Liver (tissue), 9 donors: ENCODE data around the gene GPATCH8. TPM values are rescaled to one million over a fixed set of nuclear protein-coding genes. Genes with fewer than 3 reads are reported as not detected.

Experiments
- DNase-seq: peaks from one replicate; pipeline ENCODE4 v3.0.0-alpha.2; 2017; ENCODE audit warnings: low spot score
- H3K27ac ChIP-seq, 2 donors: one replicate each; pipeline ENCODE4 v1.7.0; 2013; ENCODE audit warnings: inconsistent platforms in 2 of 2, low read length in 2 of 2, control low read depth in 1 of 2, low read depth in 1 of 2, mild to moderate bottlenecking in 1 of 2
- H3K27me3 ChIP-seq, 4 donors: one replicate each; pipeline versions ENCODE4 v1.6.1 to v1.7.0; 2013; ENCODE audit warnings: low read length in 3 of 4, inconsistent platforms in 1 of 4, mild to moderate bottlenecking in 1 of 4, moderate library complexity in 1 of 4; ENCODE audit not compliant: control insufficient read depth in 4 of 4, insufficient read depth in 4 of 4
- H3K36me3 ChIP-seq, 4 donors: one replicate each; pipeline versions ENCODE4 v1.6.1 to v1.7.0; 2013; ENCODE audit warnings: low read length in 3 of 4, mild to moderate bottlenecking in 3 of 4, low read depth in 1 of 4, moderate library complexity in 1 of 4; ENCODE audit not compliant: control insufficient read depth in 4 of 4, insufficient read depth in 3 of 4
- H3K4me1 ChIP-seq, 4 donors: one replicate each; pipeline versions ENCODE4 v1.6.1 to v1.7.0; 2013; ENCODE audit warnings: low read length in 3 of 4, mild to moderate bottlenecking in 3 of 4, moderate library complexity in 1 of 4; ENCODE audit not compliant: control insufficient read depth in 4 of 4, insufficient read depth in 4 of 4
- H3K4me3 ChIP-seq, 3 donors: one replicate each; pipeline versions ENCODE4 v1.6.1 to v1.7.0; 2013; ENCODE audit warnings: low read length in 3 of 3, control low read depth in 1 of 3, low read depth in 1 of 3, mild to moderate bottlenecking in 1 of 3
- H3K9ac ChIP-seq, 2 donors: one replicate each; pipeline ENCODE4 v1.7.0; 2013; ENCODE audit warnings: low read length in 2 of 2, mild to moderate bottlenecking in 2 of 2, moderate library complexity in 2 of 2, control low read depth in 1 of 2, low read depth in 1 of 2
- H3K9me3 ChIP-seq, 4 donors: one replicate each; pipeline versions ENCODE4 v1.6.1 to v1.7.0; 2013; ENCODE audit warnings: low read length in 3 of 4; ENCODE audit not compliant: control insufficient read depth in 4 of 4
- ATF3 ChIP-seq: IDR thresholded peaks from 2 replicates; pipeline ENCODE4 v1.6.1; 2016; ENCODE audit warnings: antibody characterized with exemption
- CTCF ChIP-seq: fragments of 150-350 bp; IDR thresholded peaks from 2 replicates; pipeline ENCODE4 v1.5.1; 2017; ENCODE audit warnings: improper control_type of control experiment, low read depth, low read length; ENCODE audit not compliant: missing input control
- FOXA1 ChIP-seq: IDR thresholded peaks from 2 replicates; pipeline ENCODE4 v1.6.1; 2016; ENCODE audit warnings: antibody characterized with exemption
- GABPA ChIP-seq, 2 donors: IDR thresholded peaks in 1 of 2; conservative IDR thresholded peaks in 1 of 2; 2 replicates each; pipeline ENCODE4 v1.6.1; 2016; ENCODE audit warnings: antibody characterized with exemption in 2 of 2, mild to moderate bottlenecking in 1 of 2, moderate library complexity in 1 of 2
- HNF4A ChIP-seq, 2 donors: conservative IDR thresholded peaks; 2 replicates each; pipeline ENCODE4 v1.6.1; 2016; ENCODE audit warnings: antibody characterized with exemption in 2 of 2, mild to moderate bottlenecking in 2 of 2
- HNF4G ChIP-seq: IDR thresholded peaks from 2 replicates; pipeline ENCODE4 v1.6.1; 2016; ENCODE audit warnings: antibody characterized with exemption
- JUND ChIP-seq, 2 donors: IDR thresholded peaks; 2 replicates each; pipeline ENCODE4 v1.6.1; 2016; ENCODE audit warnings: antibody characterized with exemption in 2 of 2
- NR2F2 ChIP-seq: IDR thresholded peaks from 2 replicates; pipeline ENCODE4 v1.6.1; 2016; ENCODE audit warnings: antibody characterized with exemption
- RAD21 ChIP-seq, 2 donors: IDR thresholded peaks; 2 replicates each; pipeline ENCODE4 v1.6.1; 2016; ENCODE audit warnings: antibody characterized with exemption in 2 of 2, mild to moderate bottlenecking in 2 of 2
- REST ChIP-seq: IDR thresholded peaks from 2 replicates; pipeline ENCODE4 v1.6.1; 2016; ENCODE audit warnings: antibody characterized with exemption, mild to moderate bottlenecking
- RXRA ChIP-seq, 2 donors: IDR thresholded peaks; 2 replicates each; pipeline ENCODE4 v1.6.1; 2017 to 2018; ENCODE audit warnings: antibody characterized with exemption in 2 of 2, mild to moderate bottlenecking in 1 of 2
- SP1 ChIP-seq: IDR thresholded peaks from 2 replicates; pipeline ENCODE4 v1.6.1; 2018; ENCODE audit warnings: antibody characterized with exemption, mild to moderate bottlenecking
- TAF1 ChIP-seq: conservative IDR thresholded peaks from 2 replicates; pipeline ENCODE4 v1.6.1; 2016; ENCODE audit warnings: antibody characterized with exemption, mild to moderate bottlenecking
- YY1 ChIP-seq: IDR thresholded peaks from 2 replicates; pipeline ENCODE4 v1.6.1; 2016; ENCODE audit warnings: antibody characterized with exemption, mild to moderate bottlenecking
- WGBS: extraction: QIAGEN DNeasy Blood & Tissue Kit; methylation state at CpG from one replicate; pipeline ENCODE4 v1.1.7; 2013; 5-methylcytosine and 5-hydroxymethylcytosine counted together
- polyA plus RNA-seq, 2 donors: library from polyadenylated mRNA; stranded (reverse) in 1 of 2; unstranded in 1 of 2; fragments of 200-250 nt in 1 of 2; fragments of >200 nt in 1 of 2; fragmentation: Nextera tagmentation in 1 of 2; extraction: Ambion mirVana in 1 of 2; gene quantifications; one replicate each; pipeline versions ENCODE4 v1.2.1 to v1.2.3, GENCODE V29; 2013 to 2015
- total RNA-seq, 2 donors: library from RNA; depleted of rRNA; stranded (reverse); fragments of >200 nt; gene quantifications; one replicate each; pipeline ENCODE4 v1.2.3, GENCODE V29; 2014
- TF ChIP-seq, protein P1 (sequence below): IDR thresholded peaks from 2 replicates; pipeline ENCODE4 v1.6.1; 2016; ENCODE audit warnings: antibody characterized with exemption
- donor health status: healthy.
- donor health status: healthy.
- donor health status: healthy.
- donor health status: healthy.
- donor health status: healthy.

Gene GPATCH8
- total and polyA plus RNA-seq, 4 donors = 4.2 to 21.8 (median 9.9) TPM

- 93% methylated on average over 3 of the region's 3 CpGs for WGBS
- Histone ChIP-seq H3K9ac (no peak overlapping the region), H3K4me1 (no peaks in the 10 kb centered on the region), H3K27ac (no peak overlapping the region), H3K36me3 (peaks cover 0 to 7% (median 0%) of the 10 kb centered on the region in 4 donors), H3K4me3 (no peak overlapping the region), H3K27me3 (no peaks in the 10 kb centered on the region), H3K9me3 (no peaks in the 10 kb centered on the region)
- no peak for TF ChIP-seq HNF4G
- no peak for TF ChIP-seq JUND (IDR thresholded peaks at IDR 0.05)
- no peak for TF ChIP-seq RAD21 (IDR thresholded peaks at IDR 0.05)
- TF ChIP-seq SP1 = no peak
- TF ChIP-seq RXRA (IDR thresholded peaks at IDR 0.05) = no peak
- TF ChIP-seq FOXA1 = no peak
- DNase-seq = no peak
Measured at GRCh38 chr17:44465897-44466296, 37.3 kb downstream of the GPATCH8 start.

- Histone ChIP-seq H3K36me3 (peaks cover 0 to 7% (median 0%) of the 10 kb centered on the region in 4 donors), H3K9ac (no peak overlapping the region)
- 96% methylated on average over 2 of the region's 2 CpGs for WGBS
Measured at GRCh38 chr17:44465276-44465675, 37.9 kb downstream of the GPATCH8 start.

DNA sequence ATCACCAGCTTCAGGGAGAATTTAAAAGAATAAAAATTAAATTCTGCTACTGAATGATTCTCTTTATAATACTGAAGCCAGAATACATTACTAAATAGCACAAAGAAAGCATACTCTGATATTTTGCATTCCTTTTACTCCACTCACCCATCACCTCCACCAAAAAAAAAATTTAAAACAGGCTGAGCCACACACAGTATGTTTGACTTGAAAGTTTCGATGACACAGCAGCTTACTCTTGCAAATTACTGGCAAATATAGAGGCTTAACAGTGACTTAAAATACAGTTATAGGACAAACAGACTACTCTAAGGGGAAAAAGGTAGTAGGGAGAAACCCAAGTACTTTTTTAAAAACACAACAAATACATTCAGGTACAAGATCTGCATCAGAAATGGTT lies 39.2 kb downstream of the GPATCH8 start:
- no peaks in the 10 kb centered on the region for H3K9me3 ChIP-seq
- no peaks in the 10 kb centered on the region for H3K4me1 ChIP-seq
- no peaks in the 10 kb centered on the region for H3K27me3 ChIP-seq
- no peak for TF ChIP-seq HNF4A (conservative IDR thresholded peaks at IDR 0.05)
- no peak for TF ChIP-seq CTCF
- TF ChIP-seq GABPA (IDR thresholded peaks at IDR 0.05 in 1 of 2, conservative IDR thresholded peaks at IDR 0.05 in 1 of 2) = no peak
- no peak for TF ChIP-seq FOXA1
- TF ChIP-seq RAD21 (IDR thresholded peaks at IDR 0.05) = no peak
- no peak for TF ChIP-seq JUND (IDR thresholded peaks at IDR 0.05)
- no peak for TF ChIP-seq TAF1
- no peak for TF ChIP-seq NR2F2
- no peak for TF ChIP-seq REST
- TF ChIP-seq, protein P1, sequence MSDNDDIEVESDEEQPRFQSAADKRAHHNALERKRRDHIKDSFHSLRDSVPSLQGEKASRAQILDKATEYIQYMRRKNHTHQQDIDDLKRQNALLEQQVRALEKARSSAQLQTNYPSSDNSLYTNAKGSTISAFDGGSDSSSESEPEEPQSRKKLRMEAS = no peak
- TF ChIP-seq RXRA (IDR thresholded peaks at IDR 0.05) = no peak
- no peak for TF ChIP-seq YY1
- TF ChIP-seq ATF3 = no peak
- WGBS = 93% methylated on average over 1 of the region's 1 CpG
- no peak overlapping the region for H3K27ac ChIP-seq
- no peak overlapping the region for H3K4me3 ChIP-seq
- no peak overlapping the region for H3K9ac ChIP-seq
- peaks cover 0 to 10% (median 0%) of the 10 kb centered on the region in 4 donors for H3K36me3 ChIP-seq
- DNase-seq = no peak

More at GRCh38 chr17:44465276-44465675, 37.9 kb downstream of the GPATCH8 start:
- H3K27me3 ChIP-seq = no peaks in the 10 kb centered on the region
- H3K9me3 ChIP-seq = no peaks in the 10 kb centered on the region
- no peak for TF ChIP-seq HNF4G
- H3K4me1 ChIP-seq = no peaks in the 10 kb centered on the region
- H3K27ac ChIP-seq = no peak overlapping the region
- H3K4me3 ChIP-seq = no peak overlapping the region
- DNase-seq = no peak
